Measurements from ENCODE around the gene CYB561D1.

CYB561D1 gene

GRCh38 chr1:109531826-109532364, 38.0 kb downstream of the CYB561D1 start:
- no peak for DNase-seq

GRCh38 chr1:109532365-109533136, 38.7 kb downstream of the CYB561D1 start:
- peak; percentile 94 for DNase-seq

GRCh38 chr1:109534307-109534858, 40.5 kb downstream of the CYB561D1 start:
- DNase-seq: no peak

GRCh38 chr1:109535481-109535880, 41.6 kb downstream of the CYB561D1 start:
- no peak for DNase-seq

- DNase-seq: no peak
Measured at GRCh38 chr1:109535971-109536491, 42.1 kb downstream of the CYB561D1 start.

GRCh38 chr1:109537450-109538178, 43.7 kb downstream of the CYB561D1 start:
- no peak for DNase-seq

- DNase-seq: no peak
Measured at GRCh38 chr1:109538827-109539555, 45.1 kb downstream of the CYB561D1 start.

- DNase-seq: no peak
Measured at GRCh38 chr1:109539676-109540075, 45.8 kb downstream of the CYB561D1 start, which contains the start of gene GPR61. Gene GPR61 (plus strand): TSS chr1:109539872. CDS start chr1:109543023, 3,151 bp downstream.

- DNase-seq: no peak
Measured at GRCh38 chr1:109541102-109541501, 47.2 kb downstream of the CYB561D1 start.

- no peak for DNase-seq
Measured at GRCh38 chr1:109542657-109543056, 48.8 kb downstream of the CYB561D1 start.

- DNase-seq: no peak
Measured at GRCh38 chr1:109543283-109543987, 49.5 kb downstream of the CYB561D1 start.

- DNase-seq: no peak
Measured at GRCh38 chr1:109543988-109544735, 50.3 kb downstream of the CYB561D1 start.

- DNase-seq: peak; percentile 94
Measured at GRCh38 chr1:109546311-109547109, 52.6 kb downstream of the CYB561D1 start.

GRCh38 chr1:109547463-109548320, 53.8 kb downstream of the CYB561D1 start:
- DNase-seq: peak; percentile 32

GRCh38 chr1:109548321-109549267, 54.7 kb downstream of the CYB561D1 start, which contains the start of gene GNAI3:
Gene GNAI3 (plus strand): TSS chr1:109548615. CDS start chr1:109548721, 106 bp downstream.
- DNase-seq: peak; percentile 96
